Measurements from ENCODE around the gene PML. TPM values are rescaled to one million over a fixed set of nuclear protein-coding genes. Genes with fewer than 3 reads are reported as not detected.
A peak's percentile ranks its signal among the peaks of the same experiment; 100 is the strongest.

The PML gene
- total and polyA plus RNA-seq, 2 of the 4 experiments (the other 2 are of a cell fraction): 8.8 to 22.6 TPM

DNA sequence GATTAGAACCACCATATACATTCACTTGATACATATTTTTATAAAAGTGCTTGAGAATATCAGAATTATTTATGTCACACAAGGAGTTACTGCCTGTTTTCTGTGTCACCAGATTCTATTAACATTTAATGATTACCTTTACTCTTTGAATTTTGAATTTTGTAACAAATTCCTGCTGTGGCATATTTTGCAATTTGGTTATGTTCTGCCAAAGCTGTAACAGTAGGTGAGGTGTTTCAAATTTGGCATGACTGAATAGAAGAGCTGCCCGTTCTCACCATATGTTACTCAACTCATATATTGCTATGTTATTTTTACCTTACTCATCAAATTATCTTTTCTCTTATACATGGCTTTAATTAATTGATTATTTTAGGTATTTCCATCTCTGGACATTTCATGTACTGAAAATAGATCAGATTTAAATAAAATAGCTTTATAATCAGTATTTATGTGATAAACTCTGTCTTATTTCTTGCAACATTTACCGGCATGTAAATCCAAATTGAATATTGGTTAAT, 18.9 kb downstream of the PML start:
- H3K9me3 ChIP-seq (ENCODE audit: control insufficient read depth, insufficient read depth, low read length): no peaks in the 10 kb centered on the region
- H2BK120ac ChIP-seq (ENCODE audit: low read depth, low read length): no peak overlapping the region
- in situ Hi-C loops (cut with MboI; ENCODE audit: low sequenced_read_pairs) (no loop called here), intact Hi-C loops (cut with micrococcal nuclease) (no loop called here), dilution Hi-C loops (cut with HindIII; ENCODE audit: low sequenced_read_pairs, unreplicated experiment) (no loop called here)
- no peak overlapping the region for H4K8ac ChIP-seq (ENCODE audit: low read depth in 2 of 2, low read length in 2 of 2)
- H3K79me1 ChIP-seq (ENCODE audit: low read depth in 1 of 2, low read length in 2 of 2): peaks cover 32 to 73% of the 10 kb centered on the region in 2 experiments
- POLR2A ChIA-PET (ENCODE audit: unreplicated experiment): no interaction called here
- H3K9ac ChIP-seq (ENCODE audit: low read depth, low read length): no peak overlapping the region
- H4K5ac ChIP-seq (ENCODE audit: low read depth, low read length): no peak overlapping the region
- DNase-seq (no peak), ATAC-seq (ENCODE audit: low read depth) (no peak)
- peaks cover 23% of the 10 kb centered on the region for H3K9me1 ChIP-seq (ENCODE audit: insufficient read depth, low read length)
- peaks cover 40% of the 10 kb centered on the region for H4K20me1 ChIP-seq (ENCODE audit: insufficient read depth, low read length)
- no peak overlapping the region for H2AFZ ChIP-seq (replicated peaks; ENCODE audit: low read length, poor library complexity)
- H3K36me3 ChIP-seq (ENCODE audit: control insufficient read depth, insufficient read depth, low read length): peaks cover 7% of the 10 kb centered on the region
- H3K18ac ChIP-seq (ENCODE audit: low read depth, low read length): no peak overlapping the region
- H2BK5ac ChIP-seq (ENCODE audit: low read depth, low read length, poor library complexity, severe bottlenecking): no peak overlapping the region
- H4K91ac ChIP-seq (ENCODE audit: insufficient read depth, low read depth, low read length): no peak overlapping the region
- peaks cover 9% of the 10 kb centered on the region for H3K4me1 ChIP-seq (ENCODE audit: control insufficient read depth, insufficient read depth, low read length)
- no peak overlapping the region for H3K4me3 ChIP-seq (ENCODE audit: insufficient read depth, low read depth, low read length)
- WGBS, 2 experiments (ENCODE audit: extremely low coverage in 2 of 2, insufficient read length in 1 of 2): no CpG with 5 or more reads among the region's 2 CpGs
- H2AK9ac ChIP-seq (replicated peaks; ENCODE audit: low read depth, low read length, poor library complexity): no peak overlapping the region
- H3K4me2 ChIP-seq (ENCODE audit: low read depth, low read length): no peak overlapping the region
- TF ChIP-seq, protein P1, sequence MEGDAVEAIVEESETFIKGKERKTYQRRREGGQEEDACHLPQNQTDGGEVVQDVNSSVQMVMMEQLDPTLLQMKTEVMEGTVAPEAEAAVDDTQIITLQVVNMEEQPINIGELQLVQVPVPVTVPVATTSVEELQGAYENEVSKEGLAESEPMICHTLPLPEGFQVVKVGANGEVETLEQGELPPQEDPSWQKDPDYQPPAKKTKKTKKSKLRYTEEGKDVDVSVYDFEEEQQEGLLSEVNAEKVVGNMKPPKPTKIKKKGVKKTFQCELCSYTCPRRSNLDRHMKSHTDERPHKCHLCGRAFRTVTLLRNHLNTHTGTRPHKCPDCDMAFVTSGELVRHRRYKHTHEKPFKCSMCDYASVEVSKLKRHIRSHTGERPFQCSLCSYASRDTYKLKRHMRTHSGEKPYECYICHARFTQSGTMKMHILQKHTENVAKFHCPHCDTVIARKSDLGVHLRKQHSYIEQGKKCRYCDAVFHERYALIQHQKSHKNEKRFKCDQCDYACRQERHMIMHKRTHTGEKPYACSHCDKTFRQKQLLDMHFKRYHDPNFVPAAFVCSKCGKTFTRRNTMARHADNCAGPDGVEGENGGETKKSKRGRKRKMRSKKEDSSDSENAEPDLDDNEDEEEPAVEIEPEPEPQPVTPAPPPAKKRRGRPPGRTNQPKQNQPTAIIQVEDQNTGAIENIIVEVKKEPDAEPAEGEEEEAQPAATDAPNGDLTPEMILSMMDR (conservative IDR thresholded peaks at IDR 0.05; ENCODE audit: low read depth, low read length): no peak
- TF ChIP-seq MAFK (IDR thresholded peaks at IDR 0.05; ENCODE audit: low read depth, low read length): peak; percentile 82
- BruUV-seq (replicated peaks): no TSS peak
- no peak overlapping the region for H2BK15ac ChIP-seq (ENCODE audit: low read depth, low read length)
- no peak overlapping the region for H2AK5ac ChIP-seq (ENCODE audit: low read depth, low read length)
- no peak overlapping the region for H2BK20ac ChIP-seq (ENCODE audit: low read depth, low read length)
- H3K14ac ChIP-seq (replicated peaks; ENCODE audit: low read depth, low read length): no peak overlapping the region
- H3K27me3 ChIP-seq (ENCODE audit: control insufficient read depth, insufficient read depth, low read length): no peaks in the 10 kb centered on the region
- CTCF ChIA-PET: no interaction called here
- no peak overlapping the region for H3K56ac ChIP-seq (ENCODE audit: extremely low read depth, insufficient read depth, low read length)
- no peak overlapping the region for H3K23ac ChIP-seq (ENCODE audit: low read depth, low read length)
- H3K4ac ChIP-seq (ENCODE audit: low read depth, low read length): no peak overlapping the region
- H3K27ac ChIP-seq (ENCODE audit: insufficient read depth, low read length): no peak overlapping the region

Data from IMR-90 (cell line).